GM23338 (cell line): ENCODE data around the gene DIS3L. TPM values are rescaled to one million over a fixed set of nuclear protein-coding genes. Genes with fewer than 3 reads are reported as not detected.

ENCODE experiments used
- ATAC-seq: fragments of 200-7000 bp; cut with Tn5 transposase; 3 replicates; pipeline ENCODE4 v1.9.1; 2020
- DNase-seq: peaks from one replicate; pipeline ENCODE4 v3.0.0-alpha.2; 2015; ENCODE audit warnings: low spot score
- H2AFZ ChIP-seq: fragments of 200-600 bp; sonication (generic); 2 replicates; pipeline ENCODE4 v1.8.0; 2016; ENCODE audit warnings: antibody characterized with exemption, mild to moderate bottlenecking, moderate library complexity
- H3F3A ChIP-seq: fragments of 200-600 bp; sonication (generic); replicated peaks from 2 replicates; pipeline ENCODE4 v1.8.0; 2017; ENCODE audit warnings: antibody characterized with exemption, mixed run types, low read depth
- H3K27ac ChIP-seq: fragments of 200-600 bp; sonication (generic); 2 replicates; pipeline ENCODE4 v1.6.1; 2016; ENCODE audit warnings: low read depth
- H3K27me3 ChIP-seq: fragments of 200-600 bp; sonication (generic); 2 replicates; pipeline ENCODE4 v1.8.0; 2016; ENCODE audit warnings: mild to moderate bottlenecking, mixed run types, moderate library complexity; ENCODE audit not compliant: insufficient read depth
- H3K36me3 ChIP-seq: fragments of 200-600 bp; sonication (generic); 2 replicates; pipeline ENCODE4 v1.8.0; 2016; ENCODE audit warnings: mild to moderate bottlenecking; ENCODE audit not compliant: insufficient read depth
- H3K4me1 ChIP-seq: fragments of 200-600 bp; sonication (generic); 2 replicates; pipeline ENCODE4 v1.8.0; 2016; ENCODE audit warnings: mild to moderate bottlenecking, moderate library complexity; ENCODE audit not compliant: insufficient read depth
- H3K4me2 ChIP-seq: fragments of 200-600 bp; sonication (generic); 2 replicates; pipeline ENCODE4 v1.7.1; 2017; ENCODE audit warnings: mixed run types
- H3K4me3 ChIP-seq: fragments of 200-600 bp; sonication (generic); 2 replicates; pipeline ENCODE4 v1.6.1; 2016; ENCODE audit warnings: mixed run types
- H3K79me2 ChIP-seq: fragments of 200-600 bp; sonication (generic); replicated peaks from 2 replicates; pipeline ENCODE4 v1.8.0; 2017; ENCODE audit warnings: mild to moderate bottlenecking; ENCODE audit not compliant: insufficient read depth
- H3K9me2 ChIP-seq: fragments of 200-600 bp; sonication (generic); 2 replicates; pipeline ENCODE4 v1.8.0; 2017; ENCODE audit not compliant: insufficient read depth
- H4K20me1 ChIP-seq: fragments of 200-600 bp; sonication (generic); replicated peaks from 2 replicates; pipeline ENCODE4 v1.8.0; 2017; ENCODE audit warnings: mild to moderate bottlenecking; ENCODE audit not compliant: insufficient read depth
- H3K27ac Mint-ChIP-seq: 2 replicates; pipeline ENCODE4 v1.8.0; 2020; ENCODE audit warnings: inconsistent platforms, mild to moderate bottlenecking, moderate library complexity, mixed read lengths
- H3K27me3 Mint-ChIP-seq: 3 replicates; pipeline ENCODE4 v1.8.0; 2022; ENCODE audit warnings: low read depth, mild to moderate bottlenecking, moderate library complexity, mixed read lengths, inconsistent platforms; ENCODE audit not compliant: insufficient read depth, poor library complexity
- H3K36me3 Mint-ChIP-seq: 3 replicates; pipeline ENCODE4 v1.8.0; 2021; ENCODE audit warnings: low read depth, mild to moderate bottlenecking, inconsistent platforms, moderate library complexity, mixed read lengths
- H3K4me1 Mint-ChIP-seq: 3 replicates; pipeline ENCODE4 v1.8.0; 2020; ENCODE audit warnings: mild to moderate bottlenecking, inconsistent platforms, mixed read lengths
- H3K4me3 Mint-ChIP-seq: 3 replicates; pipeline ENCODE4 v1.8.0; 2021; ENCODE audit warnings: moderate library complexity, mild to moderate bottlenecking, inconsistent platforms, mixed read lengths
- H3K9me3 Mint-ChIP-seq: 3 replicates; pipeline ENCODE4 v1.8.0; 2020; ENCODE audit warnings: moderate library complexity, mild to moderate bottlenecking, inconsistent platforms, mixed read lengths
- CREB1 ChIP-seq: fragments of 250-450 bp; sonication (Bioruptor Pico); IDR thresholded peaks from 2 replicates; pipeline ENCODE4 v1.5.0; 2020; ENCODE audit warnings: low read depth, mild to moderate bottlenecking, moderate library complexity
- EZH2 ChIP-seq: fragments of 200-600 bp; sonication (generic); IDR thresholded peaks from one replicate; pipeline ENCODE4 v1.8.0; 2017; ENCODE audit warnings: antibody characterized with exemption, mild to moderate bottlenecking, low read depth; ENCODE audit not compliant: unreplicated experiment
- JUNB ChIP-seq: IDR thresholded peaks from one replicate; pipeline ENCODE4 v1.6.1; 2016; ENCODE audit warnings: antibody characterized with exemption; ENCODE audit not compliant: unreplicated experiment
- NANOG ChIP-seq: IDR thresholded peaks from 2 replicates; pipeline ENCODE4 v1.6.1; 2016; ENCODE audit warnings: antibody characterized with exemption, borderline replicate concordance
- POLR2AphosphoS5 ChIP-seq: IDR thresholded peaks from 2 replicates; pipeline ENCODE4 v1.6.1; 2016; ENCODE audit warnings: antibody characterized with exemption, low read depth
- ZNF114 ChIP-seq: fragments of 250-450 bp; sonication (Bioruptor Pico); IDR thresholded peaks from 2 replicates; pipeline ENCODE4 v1.5.0; 2020; ENCODE audit warnings: mild to moderate bottlenecking, moderate library complexity
- ZNF331 ChIP-seq: fragments of 250-450 bp; sonication (Bioruptor Pico); IDR thresholded peaks from 2 replicates; pipeline ENCODE4 v1.5.0; 2020; ENCODE audit warnings: low read depth, mild to moderate bottlenecking, moderate library complexity
- polyA plus RNA-seq: library from polyadenylated mRNA; unstranded; fragments of >200 nt; fragmentation: Nextera tagmentation; extraction: Ambion mirVana; gene quantifications from 2 replicates; pipeline ENCODE4 v1.2.1, GENCODE V29; 2016
- total RNA-seq: library from RNA; depleted of rRNA; stranded (reverse); fragments of >200 nt; shearing (Covaris generic); gene quantifications from 2 replicates; pipeline ENCODE4 v1.2.3, GENCODE V29; 2014
- TF ChIP-seq, protein P1 (sequence below): IDR thresholded peaks from one replicate; pipeline ENCODE4 v1.6.1; 2018; ENCODE audit warnings: antibody characterized with exemption; ENCODE audit not compliant: unreplicated experiment
- TF ChIP-seq, protein P2 (sequence below), 2 experiments: fragments of 200-600 bp in 1 of 2; sonication (generic) in 1 of 2; conservative IDR thresholded peaks; 2 replicates each; pipeline versions ENCODE4 v1.5.1 to v1.6.1; 2016 to 2017; ENCODE audit warnings: antibody characterized with exemption in 2 of 2, low read depth in 2 of 2, mild to moderate bottlenecking in 2 of 2, moderate library complexity in 1 of 2
- TF ChIP-seq, protein P3 (sequence below): IDR thresholded peaks from 2 replicates; pipeline ENCODE4 v1.6.1; 2016; ENCODE audit warnings: antibody characterized with exemption

DIS3L gene
- total and polyA plus RNA-seq, 2 experiments from 2014 or later = 8.9 to 21.8 TPM

DNA sequence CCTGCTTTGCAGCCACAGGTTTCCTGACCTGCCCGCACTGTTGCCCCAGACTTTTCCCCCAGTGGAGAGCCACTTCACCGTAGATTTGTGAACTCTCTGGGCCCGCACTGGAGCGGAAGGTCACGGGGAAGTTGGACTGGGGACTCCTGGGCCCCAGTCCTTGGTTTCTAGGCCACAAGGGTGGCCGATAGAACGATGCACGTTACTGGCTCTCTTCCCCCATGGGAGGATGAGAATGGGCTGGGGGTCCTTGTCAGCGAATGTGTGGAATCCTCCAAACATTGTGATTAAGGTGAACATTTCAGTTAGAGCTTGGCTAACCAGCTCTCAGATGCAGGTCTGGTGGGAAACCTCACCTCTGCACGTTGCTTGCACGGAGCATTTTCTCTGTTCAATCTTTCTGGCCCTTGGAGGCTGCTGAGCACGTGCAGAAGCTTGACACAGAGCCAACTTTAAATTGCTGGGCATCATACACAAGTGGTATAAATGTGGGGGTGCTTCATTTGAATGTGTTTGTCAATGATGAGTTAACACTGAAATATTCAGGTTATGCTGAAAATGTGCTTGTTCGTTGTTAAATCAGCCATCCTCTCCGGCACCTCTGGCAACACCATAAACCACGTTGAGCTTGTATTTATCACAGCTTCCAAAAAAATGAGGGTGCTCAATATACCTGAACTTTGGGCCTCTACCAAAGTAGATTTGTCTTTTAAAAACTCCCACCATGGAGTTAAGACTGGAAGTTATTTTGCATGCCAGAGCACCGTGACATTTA lies 976 bp downstream of the DIS3L start:
- peak overlapping the region; percentile 95 for H2AFZ ChIP-seq
- ATAC-seq = peak; percentile 39; the same call in 2 of the 3 replicates

DNA sequence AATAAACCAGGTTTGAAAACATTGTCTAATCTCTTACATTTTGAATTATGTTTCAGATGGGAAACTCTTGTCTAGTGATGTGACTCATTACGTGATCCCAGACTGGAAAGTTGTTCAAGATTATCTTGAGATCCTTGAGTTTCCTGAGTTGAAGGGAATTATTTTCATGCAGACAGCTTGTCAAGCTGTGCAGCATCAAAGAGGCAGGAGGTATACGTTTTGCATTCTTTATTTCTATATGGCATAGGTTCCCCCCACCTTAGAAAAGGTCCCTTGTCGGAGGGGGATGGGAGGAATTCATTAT lies 1.5 kb downstream of the DIS3L start:
- peaks cover 9% of the 10 kb centered on the region; the same call in 1 of the 2 replicates for H3K79me2 ChIP-seq
- no peaks in the 10 kb centered on the region for H3K27me3 ChIP-seq
- Mint-ChIP-seq H3K27ac (no peak overlapping the region), H3K4me1 (peaks cover 40% of the 10 kb centered on the region), H3K9me3 (no peaks in the 10 kb centered on the region), H3K27me3 (peaks cover 8% of the 10 kb centered on the region), H3K36me3 (peaks cover 6% of the 10 kb centered on the region; the same call in 2 of the 3 replicates), H3K4me3 (peak overlapping the region; percentile 83)
- peaks cover 30% of the 10 kb centered on the region for H3K4me1 ChIP-seq
- peak overlapping the region; percentile 97 for H3K4me2 ChIP-seq
- H4K20me1 ChIP-seq = no peaks in the 10 kb centered on the region
- no peak for DNase-seq
- peak overlapping the region; percentile 80 for H3K4me3 ChIP-seq
- H3K36me3 ChIP-seq = no peaks in the 10 kb centered on the region
- H3F3A ChIP-seq = no peaks in the 10 kb centered on the region; the same call in 1 of the 2 replicates
- no peak overlapping the region for H2AFZ ChIP-seq
- no peak overlapping the region for H3K27ac ChIP-seq
- no peak for ATAC-seq
- H3K9me2 ChIP-seq = no peaks in the 10 kb centered on the region
- TF ChIP-seq, protein P1, sequence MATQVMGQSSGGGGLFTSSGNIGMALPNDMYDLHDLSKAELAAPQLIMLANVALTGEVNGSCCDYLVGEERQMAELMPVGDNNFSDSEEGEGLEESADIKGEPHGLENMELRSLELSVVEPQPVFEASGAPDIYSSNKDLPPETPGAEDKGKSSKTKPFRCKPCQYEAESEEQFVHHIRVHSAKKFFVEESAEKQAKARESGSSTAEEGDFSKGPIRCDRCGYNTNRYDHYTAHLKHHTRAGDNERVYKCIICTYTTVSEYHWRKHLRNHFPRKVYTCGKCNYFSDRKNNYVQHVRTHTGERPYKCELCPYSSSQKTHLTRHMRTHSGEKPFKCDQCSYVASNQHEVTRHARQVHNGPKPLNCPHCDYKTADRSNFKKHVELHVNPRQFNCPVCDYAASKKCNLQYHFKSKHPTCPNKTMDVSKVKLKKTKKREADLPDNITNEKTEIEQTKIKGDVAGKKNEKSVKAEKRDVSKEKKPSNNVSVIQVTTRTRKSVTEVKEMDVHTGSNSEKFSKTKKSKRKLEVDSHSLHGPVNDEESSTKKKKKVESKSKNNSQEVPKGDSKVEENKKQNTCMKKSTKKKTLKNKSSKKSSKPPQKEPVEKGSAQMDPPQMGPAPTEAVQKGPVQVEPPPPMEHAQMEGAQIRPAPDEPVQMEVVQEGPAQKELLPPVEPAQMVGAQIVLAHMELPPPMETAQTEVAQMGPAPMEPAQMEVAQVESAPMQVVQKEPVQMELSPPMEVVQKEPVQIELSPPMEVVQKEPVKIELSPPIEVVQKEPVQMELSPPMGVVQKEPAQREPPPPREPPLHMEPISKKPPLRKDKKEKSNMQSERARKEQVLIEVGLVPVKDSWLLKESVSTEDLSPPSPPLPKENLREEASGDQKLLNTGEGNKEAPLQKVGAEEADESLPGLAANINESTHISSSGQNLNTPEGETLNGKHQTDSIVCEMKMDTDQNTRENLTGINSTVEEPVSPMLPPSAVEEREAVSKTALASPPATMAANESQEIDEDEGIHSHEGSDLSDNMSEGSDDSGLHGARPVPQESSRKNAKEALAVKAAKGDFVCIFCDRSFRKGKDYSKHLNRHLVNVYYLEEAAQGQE = no peak
- TF ChIP-seq JUNB (no peak), ZNF331 (no peak), NANOG (no peak), EZH2 (no peak), ZNF114 (CRISPR knock-in tag) (no peak), CREB1 (CRISPR knock-in tag) (no peak)
- TF ChIP-seq, protein P2, sequence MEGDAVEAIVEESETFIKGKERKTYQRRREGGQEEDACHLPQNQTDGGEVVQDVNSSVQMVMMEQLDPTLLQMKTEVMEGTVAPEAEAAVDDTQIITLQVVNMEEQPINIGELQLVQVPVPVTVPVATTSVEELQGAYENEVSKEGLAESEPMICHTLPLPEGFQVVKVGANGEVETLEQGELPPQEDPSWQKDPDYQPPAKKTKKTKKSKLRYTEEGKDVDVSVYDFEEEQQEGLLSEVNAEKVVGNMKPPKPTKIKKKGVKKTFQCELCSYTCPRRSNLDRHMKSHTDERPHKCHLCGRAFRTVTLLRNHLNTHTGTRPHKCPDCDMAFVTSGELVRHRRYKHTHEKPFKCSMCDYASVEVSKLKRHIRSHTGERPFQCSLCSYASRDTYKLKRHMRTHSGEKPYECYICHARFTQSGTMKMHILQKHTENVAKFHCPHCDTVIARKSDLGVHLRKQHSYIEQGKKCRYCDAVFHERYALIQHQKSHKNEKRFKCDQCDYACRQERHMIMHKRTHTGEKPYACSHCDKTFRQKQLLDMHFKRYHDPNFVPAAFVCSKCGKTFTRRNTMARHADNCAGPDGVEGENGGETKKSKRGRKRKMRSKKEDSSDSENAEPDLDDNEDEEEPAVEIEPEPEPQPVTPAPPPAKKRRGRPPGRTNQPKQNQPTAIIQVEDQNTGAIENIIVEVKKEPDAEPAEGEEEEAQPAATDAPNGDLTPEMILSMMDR (conservative IDR thresholded peaks at IDR 0.05; ENCODE audit: low read depth in 2 of 2) = no peak

More for the DNA sequence above, 976 bp downstream of the DIS3L start:
- no peaks in the 10 kb centered on the region for H3K9me2 ChIP-seq
- peaks cover 9% of the 10 kb centered on the region; the same call in 1 of the 2 replicates for H3K79me2 ChIP-seq
- H3K27ac ChIP-seq = peak overlapping the region; percentile 73
- no peaks in the 10 kb centered on the region for H4K20me1 ChIP-seq
- no peaks in the 10 kb centered on the region; the same call in 1 of the 2 replicates for H3F3A ChIP-seq
- no peaks in the 10 kb centered on the region for H3K27me3 ChIP-seq
- peak; percentile 32 for DNase-seq
- peaks cover 7% of the 10 kb centered on the region for H3K27me3 Mint-ChIP-seq
- peak overlapping the region; percentile 80 for H3K4me3 ChIP-seq
- H3K9me3 Mint-ChIP-seq = no peaks in the 10 kb centered on the region
- peaks cover 6% of the 10 kb centered on the region; the same call in 2 of the 3 replicates for H3K36me3 Mint-ChIP-seq
- H3K4me3 Mint-ChIP-seq = peak overlapping the region; percentile 83
- no peaks in the 10 kb centered on the region for H3K36me3 ChIP-seq
- peaks cover 30% of the 10 kb centered on the region for H3K4me1 ChIP-seq
- peak overlapping the region; percentile 82; the same call in 1 of the 2 replicates for H3K27ac Mint-ChIP-seq
- TF ChIP-seq JUNB (no peak), CREB1 (CRISPR knock-in tag) (no peak), ZNF114 (CRISPR knock-in tag) (no peak), POLR2AphosphoS5 (no peak)
- TF ChIP-seq, protein P1 = no peak
- TF ChIP-seq, protein P3, sequence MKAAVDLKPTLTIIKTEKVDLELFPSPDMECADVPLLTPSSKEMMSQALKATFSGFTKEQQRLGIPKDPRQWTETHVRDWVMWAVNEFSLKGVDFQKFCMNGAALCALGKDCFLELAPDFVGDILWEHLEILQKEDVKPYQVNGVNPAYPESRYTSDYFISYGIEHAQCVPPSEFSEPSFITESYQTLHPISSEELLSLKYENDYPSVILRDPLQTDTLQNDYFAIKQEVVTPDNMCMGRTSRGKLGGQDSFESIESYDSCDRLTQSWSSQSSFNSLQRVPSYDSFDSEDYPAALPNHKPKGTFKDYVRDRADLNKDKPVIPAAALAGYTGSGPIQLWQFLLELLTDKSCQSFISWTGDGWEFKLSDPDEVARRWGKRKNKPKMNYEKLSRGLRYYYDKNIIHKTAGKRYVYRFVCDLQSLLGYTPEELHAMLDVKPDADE = no peak
- H3K4me1 Mint-ChIP-seq = peaks cover 40% of the 10 kb centered on the region
- peak overlapping the region; percentile 97 for H3K4me2 ChIP-seq
